ENCODE data around the gene RABGGTA.

The RABGGTA gene

GRCh38 chr14:24271134-24271833 is at the start of gene RABGGTA:
RABGGTA (minus strand) TSS chr14:24271597; CDS start chr14:24271115, 482 bp downstream.
- in situ Hi-C loops (cut with MboI; ENCODE audit: low sequenced_read_pairs): no loop called here

- in situ Hi-C loops (cut with MboI; ENCODE audit: low sequenced_read_pairs): no loop called here
These were observed 45.9 kb upstream of the RABGGTA start for GRCh38 chr14:24317141-24317928.

- in situ Hi-C loops (cut with MboI; ENCODE audit: low sequenced_read_pairs): no loop called here
These were observed 45.2 kb upstream of the RABGGTA start for GRCh38 chr14:24316597-24316950.

- in situ Hi-C loops (cut with MboI; ENCODE audit: low sequenced_read_pairs): no loop called here
These were observed 44.6 kb upstream of the RABGGTA start for GRCh38 chr14:24315807-24316596.

GRCh38 chr14:24315243-24315806 is 43.9 kb upstream of the RABGGTA start:
- in situ Hi-C loops (cut with MboI; ENCODE audit: low sequenced_read_pairs): no loop called here

GRCh38 chr14:24314377-24315193 is 43.2 kb upstream of the RABGGTA start:
- in situ Hi-C loops (cut with MboI; ENCODE audit: low sequenced_read_pairs): no loop called here

GRCh38 chr14:24313913-24314312 is 42.5 kb upstream of the RABGGTA start:
- in situ Hi-C loops (cut with MboI; ENCODE audit: low sequenced_read_pairs): no loop called here

GRCh38 chr14:24312736-24313507 is 41.5 kb upstream of the RABGGTA start:
- in situ Hi-C loops (cut with MboI; ENCODE audit: low sequenced_read_pairs): no loop called here

GRCh38 chr14:24311837-24312615 is 40.6 kb upstream of the RABGGTA start:
- in situ Hi-C loops (cut with MboI; ENCODE audit: low sequenced_read_pairs): no loop called here

- in situ Hi-C loops (cut with MboI; ENCODE audit: low sequenced_read_pairs): no loop called here
These were observed 39.5 kb upstream of the RABGGTA start, which contains the start of gene LTB4R for GRCh38 chr14:24310646-24311604. LTB4R (plus strand) TSS chr14:24311502; CDS start chr14:24315652, 4,150 bp downstream.

- in situ Hi-C loops (cut with MboI; ENCODE audit: low sequenced_read_pairs): no loop called here
These were observed 38.9 kb upstream of the RABGGTA start for GRCh38 chr14:24310265-24310645.

- in situ Hi-C loops (cut with MboI; ENCODE audit: low sequenced_read_pairs): no loop called here
These were observed 38.3 kb upstream of the RABGGTA start, which contains the start of gene LTB4R2 for GRCh38 chr14:24309538-24310264. LTB4R2 (plus strand) TSS chr14:24310140; CDS start chr14:24310665, 525 bp downstream.

GRCh38 chr14:24308342-24309124 is 37.1 kb upstream of the RABGGTA start:
- in situ Hi-C loops (cut with MboI; ENCODE audit: low sequenced_read_pairs): no loop called here

- in situ Hi-C loops (cut with MboI; ENCODE audit: low sequenced_read_pairs): no loop called here
These were observed 36.4 kb upstream of the RABGGTA start, which contains the start of gene CIDEB for GRCh38 chr14:24307575-24308341. CIDEB (minus strand) TSS chr14:24307977; CDS start chr14:24307858, 119 bp downstream.

GRCh38 chr14:24307156-24307574 is 35.8 kb upstream of the RABGGTA start:
- in situ Hi-C loops (cut with MboI; ENCODE audit: low sequenced_read_pairs): no loop called here
